Hepatocyte (in vitro differentiated cells): ENCODE results near the gene MAIP1.

Experiments used
- EZH2 ChIP-seq: fragments of 200-600 bp; sonication (generic); IDR thresholded peaks from 2 replicates; pipeline ENCODE4 v1.6.1; 2016; ENCODE audit warnings: antibody characterized with exemption, mild to moderate bottlenecking, borderline replicate concordance
- TF ChIP-seq, protein P1 (sequence below): fragments of 200-600 bp; sonication (generic); IDR thresholded peaks from 2 replicates; pipeline ENCODE4 v1.5.1; 2016; ENCODE audit warnings: antibody characterized with exemption, mild to moderate bottlenecking; ENCODE audit not compliant: poor library complexity

GRCh38 chr2:199940373-199940772, 15.0 kb upstream of the MAIP1 start:
- no peak for TF ChIP-seq EZH2
- TF ChIP-seq, protein P1, sequence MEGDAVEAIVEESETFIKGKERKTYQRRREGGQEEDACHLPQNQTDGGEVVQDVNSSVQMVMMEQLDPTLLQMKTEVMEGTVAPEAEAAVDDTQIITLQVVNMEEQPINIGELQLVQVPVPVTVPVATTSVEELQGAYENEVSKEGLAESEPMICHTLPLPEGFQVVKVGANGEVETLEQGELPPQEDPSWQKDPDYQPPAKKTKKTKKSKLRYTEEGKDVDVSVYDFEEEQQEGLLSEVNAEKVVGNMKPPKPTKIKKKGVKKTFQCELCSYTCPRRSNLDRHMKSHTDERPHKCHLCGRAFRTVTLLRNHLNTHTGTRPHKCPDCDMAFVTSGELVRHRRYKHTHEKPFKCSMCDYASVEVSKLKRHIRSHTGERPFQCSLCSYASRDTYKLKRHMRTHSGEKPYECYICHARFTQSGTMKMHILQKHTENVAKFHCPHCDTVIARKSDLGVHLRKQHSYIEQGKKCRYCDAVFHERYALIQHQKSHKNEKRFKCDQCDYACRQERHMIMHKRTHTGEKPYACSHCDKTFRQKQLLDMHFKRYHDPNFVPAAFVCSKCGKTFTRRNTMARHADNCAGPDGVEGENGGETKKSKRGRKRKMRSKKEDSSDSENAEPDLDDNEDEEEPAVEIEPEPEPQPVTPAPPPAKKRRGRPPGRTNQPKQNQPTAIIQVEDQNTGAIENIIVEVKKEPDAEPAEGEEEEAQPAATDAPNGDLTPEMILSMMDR = peak; percentile 48
